Measurements from ENCODE around the gene UBE2U.

- no peak for TF ChIP-seq CTCF (conservative IDR thresholded peaks at IDR 0.05; ENCODE audit: low read depth, low read length)
- no peak for TF ChIP-seq POLR2A (IDR thresholded peaks at IDR 0.05; ENCODE audit: low read depth, low read length)
- TF ChIP-seq MAFK (IDR thresholded peaks at IDR 0.05; ENCODE audit: low read depth, low read length), result no peak
- TF ChIP-seq RFX5 (IDR thresholded peaks at IDR 0.05; ENCODE audit: low read depth, low read length), result no peak
- TF ChIP-seq FOS (IDR thresholded peaks at IDR 0.05; ENCODE audit: low read depth, low read length), result no peak
- no peak for TF ChIP-seq ELK1 (IDR thresholded peaks at IDR 0.05; ENCODE audit: borderline replicate concordance, low read depth, low read length)
Measured at GRCh38 chr1:64292399-64292798, 89.0 kb downstream of the UBE2U start.
